Measurements from ENCODE around the gene SEC14L1.
A peak's percentile ranks its signal among the peaks of the same experiment; 100 is the strongest.

The SEC14L1 gene

GRCh38 chr17:77206158-77206956 lies 65.6 kb downstream of the SEC14L1 start:
- TF ChIP-seq EGR1 (IDR thresholded peaks at IDR 0.05), result no peak
- no peak for TF ChIP-seq TAF1 (IDR thresholded peaks at IDR 0.05; ENCODE audit: low read depth)
- TF ChIP-seq YY1 (IDR thresholded peaks at IDR 0.05; ENCODE audit: low read depth), result no peak
- TF ChIP-seq REST (IDR thresholded peaks at IDR 0.05; ENCODE audit: low read depth), result no peak
- no peak for TF ChIP-seq CEBPB (IDR thresholded peaks at IDR 0.05)
- no peak for TF ChIP-seq RAD21 (IDR thresholded peaks at IDR 0.05; ENCODE audit: low read depth)
- no peak for TF ChIP-seq FOXM1 (IDR thresholded peaks at IDR 0.05; ENCODE audit: borderline replicate concordance, low read depth)
- TF ChIP-seq TCF12 (IDR thresholded peaks at IDR 0.05; ENCODE audit: low read depth), result no peak
- no peak for TF ChIP-seq TEAD4 (IDR thresholded peaks at IDR 0.05)
- TF ChIP-seq ZBTB7A (IDR thresholded peaks at IDR 0.05; ENCODE audit: low read depth), result no peak
- no peak for TF ChIP-seq USF1 (IDR thresholded peaks at IDR 0.05)
- no peak for TF ChIP-seq NFIC (IDR thresholded peaks at IDR 0.05)
- no peak for TF ChIP-seq CREB1 (IDR thresholded peaks at IDR 0.05; ENCODE audit: low read depth)
- no peak for TF ChIP-seq EP300 (IDR thresholded peaks at IDR 0.05; ENCODE audit: borderline replicate concordance)
- no peak for TF ChIP-seq MAX (IDR thresholded peaks at IDR 0.05)

GRCh38 chr17:77207689-77208216 lies 67.0 kb downstream of the SEC14L1 start:
- TF ChIP-seq CREB1 (IDR thresholded peaks at IDR 0.05; ENCODE audit: low read depth), result no peak
- TF ChIP-seq FOXM1 (IDR thresholded peaks at IDR 0.05; ENCODE audit: borderline replicate concordance, low read depth), result no peak
- no peak for TF ChIP-seq TEAD4 (IDR thresholded peaks at IDR 0.05)
- TF ChIP-seq YY1 (IDR thresholded peaks at IDR 0.05; ENCODE audit: low read depth), result no peak
- no peak for TF ChIP-seq EGR1 (IDR thresholded peaks at IDR 0.05)
- TF ChIP-seq MAX (IDR thresholded peaks at IDR 0.05), result no peak

- TF ChIP-seq RAD21 (IDR thresholded peaks at IDR 0.05; ENCODE audit: low read depth) (peak; percentile 13; the same call in 1 of the 2 replicates), NFIC (IDR thresholded peaks at IDR 0.05) (no peak)
Observed at GRCh38 chr17:77208217-77208808, 67.5 kb downstream of the SEC14L1 start.

- no peak for TF ChIP-seq NFIC (IDR thresholded peaks at IDR 0.05)
- TF ChIP-seq EGR1 (IDR thresholded peaks at IDR 0.05), result no peak
- no peak for TF ChIP-seq CREB1 (IDR thresholded peaks at IDR 0.05; ENCODE audit: low read depth)
- no peak for TF ChIP-seq ZBTB7A (IDR thresholded peaks at IDR 0.05; ENCODE audit: low read depth)
- TF ChIP-seq EP300 (IDR thresholded peaks at IDR 0.05; ENCODE audit: borderline replicate concordance), result no peak
Observed at GRCh38 chr17:77208856-77209255, 68.1 kb downstream of the SEC14L1 start.

- no peak for TF ChIP-seq TCF12 (IDR thresholded peaks at IDR 0.05; ENCODE audit: low read depth)
Observed at GRCh38 chr17:77209330-77209748, 68.6 kb downstream of the SEC14L1 start.

GRCh38 chr17:77210331-77210730 lies 69.6 kb downstream of the SEC14L1 start:
- no peak for TF ChIP-seq YY1 (IDR thresholded peaks at IDR 0.05; ENCODE audit: low read depth)
- TF ChIP-seq MAX (IDR thresholded peaks at IDR 0.05), result no peak

GRCh38 chr17:77210946-77211541 lies 70.3 kb downstream of the SEC14L1 start:
- TF ChIP-seq TCF12 (IDR thresholded peaks at IDR 0.05; ENCODE audit: low read depth) (no peak), ZBTB7A (IDR thresholded peaks at IDR 0.05; ENCODE audit: low read depth) (no peak), RAD21 (IDR thresholded peaks at IDR 0.05; ENCODE audit: low read depth) (no peak), YY1 (IDR thresholded peaks at IDR 0.05; ENCODE audit: low read depth) (no peak), EP300 (IDR thresholded peaks at IDR 0.05; ENCODE audit: borderline replicate concordance) (no peak), MAX (IDR thresholded peaks at IDR 0.05) (no peak), REST (IDR thresholded peaks at IDR 0.05; ENCODE audit: low read depth) (no peak), TAF1 (IDR thresholded peaks at IDR 0.05; ENCODE audit: low read depth) (no peak), CREB1 (IDR thresholded peaks at IDR 0.05; ENCODE audit: low read depth) (no peak), EGR1 (IDR thresholded peaks at IDR 0.05) (no peak), FOXM1 (IDR thresholded peaks at IDR 0.05; ENCODE audit: borderline replicate concordance, low read depth) (no peak), TEAD4 (IDR thresholded peaks at IDR 0.05) (no peak), USF1 (IDR thresholded peaks at IDR 0.05) (no peak), CEBPB (IDR thresholded peaks at IDR 0.05) (no peak), NFIC (IDR thresholded peaks at IDR 0.05) (no peak)

Measured in Ishikawa (cell line).